HepG2 (cell line): ENCODE data around the gene RESP18. TPM values are rescaled to one million over a fixed set of nuclear protein-coding genes. Genes with fewer than 3 reads are reported as not detected.

Experiments
- BCL3 ChIP-seq: sonication (generic); formaldehyde crosslinking; IDR thresholded peaks from 2 replicates; pipeline ENCODE4 v1.5.1; 2020; ENCODE audit warnings: mild to moderate bottlenecking, missing genetic modification reagents, moderate library complexity
- CREBL2 ChIP-seq: sonication (generic); formaldehyde crosslinking; IDR thresholded peaks from 2 replicates; pipeline ENCODE4 v1.8.1; 2023; ENCODE audit warnings: missing genetic modification reagents, mild to moderate bottlenecking, borderline replicate concordance
- GABPB1 ChIP-seq: IDR thresholded peaks from 2 replicates; pipeline ENCODE4 v1.6.1; 2016; ENCODE audit warnings: mild to moderate bottlenecking, missing genetic modification reagents, moderate library complexity, missing compliant biosample characterization
- HMGA1 ChIP-seq: sonication (generic); formaldehyde crosslinking; conservative IDR thresholded peaks from 2 replicates; pipeline ENCODE4 v1.4.0; 2020; ENCODE audit warnings: missing genetic modification reagents
- ISX ChIP-seq: sonication (generic); formaldehyde crosslinking; conservative IDR thresholded peaks from 2 replicates; pipeline ENCODE4 v1.5.0; 2020; ENCODE audit warnings: missing genetic modification reagents
- MAX ChIP-seq: IDR thresholded peaks from 2 replicates; pipeline ENCODE4 v1.6.1; 2012; ENCODE audit warnings: inconsistent platforms
- MEIS1 ChIP-seq: sonication (generic); formaldehyde crosslinking; IDR thresholded peaks from 2 replicates; pipeline ENCODE4 v1.9.0; 2021; ENCODE audit warnings: mild to moderate bottlenecking, missing genetic modification reagents, moderate library complexity, borderline replicate concordance
- MEIS2 ChIP-seq: sonication (generic); formaldehyde crosslinking; IDR thresholded peaks from 2 replicates; pipeline ENCODE4 v1.9.0; 2021; ENCODE audit warnings: mild to moderate bottlenecking, missing genetic modification reagents
- NCOA1 ChIP-seq: sonication (generic); formaldehyde crosslinking; IDR thresholded peaks from 2 replicates; pipeline ENCODE4 v1.9.0; 2021; ENCODE audit warnings: missing genetic modification reagents
- NFE2L2 ChIP-seq: fragments of 150-350 bp; IDR thresholded peaks from 2 replicates; pipeline ENCODE4 v1.6.1; 2014; ENCODE audit warnings: low read length
- SNRNP70 ChIP-seq: fragments of 200-400 bp; formaldehyde crosslinking; IDR thresholded peaks from 2 replicates; pipeline ENCODE4 v1.6.1; 2017; ENCODE audit warnings: mild to moderate bottlenecking, low read depth, low read length, moderate library complexity
- SP4 ChIP-seq: sonication (generic); formaldehyde crosslinking; IDR thresholded peaks from 2 replicates; pipeline ENCODE4 v1.8.1; 2023; ENCODE audit warnings: mild to moderate bottlenecking, missing genetic modification reagents
- TFAP4 ChIP-seq: sonication (generic); IDR thresholded peaks from 2 replicates; pipeline ENCODE4 v1.6.1; 2016; ENCODE audit warnings: low read depth, borderline replicate concordance
- YEATS2 ChIP-seq: sonication (generic); formaldehyde crosslinking; IDR thresholded peaks from 2 replicates; pipeline ENCODE4 v1.4.0; 2020; ENCODE audit warnings: missing genetic modification reagents, borderline replicate concordance
- ZBTB7B ChIP-seq: sonication (generic); formaldehyde crosslinking; IDR thresholded peaks from 2 replicates; pipeline ENCODE4 v1.4.0; 2020; ENCODE audit warnings: missing genetic modification reagents
- ZNF121 ChIP-seq: sonication (generic); formaldehyde crosslinking; IDR thresholded peaks from 2 replicates; pipeline ENCODE4 v1.5.0; 2020; ENCODE audit warnings: mild to moderate bottlenecking, missing genetic modification reagents
- ZNF296 ChIP-seq: sonication (generic); formaldehyde crosslinking; conservative IDR thresholded peaks from 2 replicates; pipeline ENCODE4 v1.5.0; 2020; ENCODE audit warnings: mild to moderate bottlenecking, missing genetic modification reagents
- ZNF362 ChIP-seq: sonication (generic); formaldehyde crosslinking; IDR thresholded peaks from 2 replicates; pipeline ENCODE4 v1.4.0; 2020; ENCODE audit warnings: missing genetic modification reagents, mild to moderate bottlenecking, borderline replicate concordance
- ZNF547 ChIP-seq: sonication (generic); formaldehyde crosslinking; IDR thresholded peaks from 2 replicates; pipeline ENCODE4 v1.5.1; 2020; ENCODE audit warnings: mild to moderate bottlenecking, missing genetic modification reagents
- ZNF549 ChIP-seq: sonication (generic); formaldehyde crosslinking; IDR thresholded peaks from 2 replicates; pipeline ENCODE4 v1.5.0; 2020; ENCODE audit warnings: missing genetic modification reagents
- ZNF580 ChIP-seq: IDR thresholded peaks from 2 replicates; pipeline ENCODE4 v1.6.1; 2016; ENCODE audit warnings: low read depth, borderline replicate concordance
- ZNF619 ChIP-seq: sonication (generic); formaldehyde crosslinking; IDR thresholded peaks from 2 replicates; pipeline ENCODE4 v1.4.0; 2020; ENCODE audit warnings: mild to moderate bottlenecking, missing genetic modification reagents
- ZNF674 ChIP-seq: sonication (generic); formaldehyde crosslinking; IDR thresholded peaks from 2 replicates; pipeline ENCODE4 v1.5.0; 2020; ENCODE audit warnings: low read depth, mild to moderate bottlenecking, missing genetic modification reagents
- ZNF678 ChIP-seq: sonication (generic); formaldehyde crosslinking; IDR thresholded peaks from 2 replicates; pipeline ENCODE4 v1.4.0; 2020; ENCODE audit warnings: mild to moderate bottlenecking, missing genetic modification reagents
- ZNF749 ChIP-seq: sonication (generic); formaldehyde crosslinking; IDR thresholded peaks from 2 replicates; pipeline ENCODE4 v1.8.0; 2022; ENCODE audit warnings: mild to moderate bottlenecking, missing genetic modification reagents, moderate library complexity, borderline replicate concordance
- ZNF781 ChIP-seq: sonication (generic); formaldehyde crosslinking; IDR thresholded peaks from 2 replicates; pipeline ENCODE4 v1.5.1; 2020; ENCODE audit warnings: borderline replicate concordance, mild to moderate bottlenecking, missing genetic modification reagents; ENCODE audit errors: not compliant biosample characterization
- ZNF782 ChIP-seq: sonication (generic); formaldehyde crosslinking; IDR thresholded peaks from 2 replicates; pipeline ENCODE4 v1.4.0; 2020; ENCODE audit warnings: missing genetic modification reagents, mild to moderate bottlenecking, borderline replicate concordance
- ZNF879 ChIP-seq: sonication (generic); formaldehyde crosslinking; IDR thresholded peaks from 2 replicates; pipeline ENCODE4 v1.8.1; 2023; ENCODE audit warnings: missing genetic modification reagents
- ZNF891 ChIP-seq: sonication (generic); formaldehyde crosslinking; IDR thresholded peaks from 2 replicates; pipeline ENCODE4 v1.5.0; 2020; ENCODE audit warnings: mild to moderate bottlenecking, missing genetic modification reagents
- polyA plus RNA-seq, 8 experiments: library from polyadenylated mRNA; depleted of rRNA in 3 of 8; stranded (reverse) in 7 of 8; unstranded in 1 of 8; fragments of >200 nt; fragmentation: Illumina TruSeq in 4 of 8; extraction: Trizol in 4 of 8; gene quantifications; 2 replicates each; pipeline versions ENCODE4 v1.2.1 to v1.2.3, GENCODE V29; 2011 to 2016; ENCODE audit warnings: low read depth in 4 of 8, missing spikeins in 1 of 8, mixed read lengths in 1 of 8; ENCODE audit not compliant: insufficient read depth in 1 of 8
- total RNA-seq, 5 experiments: library from RNA; depleted of rRNA; stranded (reverse); fragments of >200 nt; fragmentation: Illumina TruSeq; extraction: Trizol; gene quantifications; 2 replicates each; pipeline ENCODE4 v1.2.3, GENCODE V29; 2016; ENCODE audit warnings: low read depth in 1 of 5

RESP18 gene
- total and polyA plus RNA-seq, 2 of the 13 experiments (the other 11 are each of a cell fraction or from before 2014, with no cell fraction given), result not detected

- TF ChIP-seq ZNF549 (CRISPR knock-in tag) (no peak), ZNF580 (CRISPR knock-in tag) (0 out of 2 replicates have a peak, but pooled peaks have one; percentile 35), MEIS1 (CRISPR knock-in tag) (no peak), ZNF674 (no peak), ZNF619 (no peak), ZNF547 (CRISPR knock-in tag) (peak; percentile 83; the same call in 1 of the 2 replicates), BCL3 (CRISPR knock-in tag) (peak; percentile 86; the same call in 1 of the 2 replicates), YEATS2 (CRISPR knock-in tag) (0 out of 2 replicates have a peak, but pooled peaks have one; percentile 25), ZNF121 (CRISPR knock-in tag) (no peak; the same call in 1 of the 2 replicates), SP4 (CRISPR knock-in tag) (peak; percentile 59), SNRNP70 (no peak), TFAP4 (no peak), CREBL2 (no peak), GABPB1 (CRISPR knock-in tag) (no peak), MEIS2 (no peak), HMGA1 (CRISPR knock-in tag) (no peak), ZNF879 (no peak), NCOA1 (CRISPR knock-in tag) (no peak), ZNF362 (CRISPR knock-in tag) (no peak; the same call in 1 of the 2 replicates), ZNF678 (CRISPR knock-in tag) (no peak), ZNF891 (no peak), ZNF296 (CRISPR knock-in tag) (no peak), ZNF781 (CRISPR knock-in tag) (peak; percentile 40), ZNF782 (CRISPR knock-in tag) (peak; percentile 82; the same call in 1 of the 2 replicates), ZNF749 (no peak), NFE2L2 (no peak), ISX (CRISPR knock-in tag) (no peak), ZBTB7B (CRISPR knock-in tag) (no peak), MAX (peak; percentile 73)
Observed at GRCh38 chr2:219298759-219299371, 33.7 kb downstream of the RESP18 start (continued).
